HG02981 (cell line): Measurements from ENCODE around the gene CEBPZ.

Experiments
- ATAC-seq: cut with Tn5 transposase; IDR thresholded peaks from one replicate; pipeline ENCODE4 v1.9.1; 2021; ENCODE audit warnings: mild to moderate bottlenecking, moderate library complexity; ENCODE audit not compliant: unreplicated experiment

Gene CEBPZ

DNA sequence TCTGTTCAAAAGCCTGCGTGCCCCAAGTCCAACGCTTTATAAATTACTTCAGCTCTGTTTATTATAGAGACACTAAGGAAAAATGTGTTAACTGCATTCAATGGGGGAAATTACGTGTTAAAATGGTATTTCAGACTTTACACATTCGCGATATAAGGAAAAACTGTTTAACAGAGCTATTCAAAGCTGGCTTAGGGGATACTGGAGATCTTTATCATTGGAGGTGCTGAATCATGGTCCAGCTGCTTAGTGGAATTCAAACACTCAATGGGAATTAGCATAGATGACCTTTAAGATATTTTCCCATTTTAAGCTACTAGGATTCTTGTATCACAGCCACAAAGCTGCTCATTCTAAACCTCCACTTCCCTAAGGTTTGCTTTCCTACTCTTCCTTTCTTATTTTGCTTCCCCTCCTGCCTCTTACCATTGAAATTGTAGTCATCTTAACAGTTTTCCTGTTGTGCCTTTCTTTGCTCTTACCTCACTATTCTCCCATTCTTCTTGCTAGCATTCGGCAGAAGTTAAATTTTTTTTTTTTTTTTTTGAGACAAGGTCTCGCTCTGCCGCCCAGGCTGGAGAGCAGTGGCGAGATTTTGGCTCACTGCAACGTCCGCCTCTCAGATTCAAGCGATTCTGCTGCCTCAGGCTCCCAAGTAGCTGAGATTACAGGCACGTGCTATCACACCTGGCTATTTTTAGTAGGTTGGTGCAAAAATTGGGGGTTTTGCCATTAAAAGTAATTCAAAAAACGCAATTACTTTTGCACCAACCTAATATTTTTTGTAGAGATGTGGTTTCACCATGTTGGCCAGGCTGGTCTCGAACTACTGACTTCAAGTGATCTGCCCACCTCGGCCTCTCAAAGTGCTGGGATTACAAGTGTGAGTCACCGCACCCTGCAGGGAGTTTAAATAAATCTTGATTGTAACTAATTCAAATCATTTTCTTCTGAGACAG, 49.4 kb downstream of the CEBPZ start:
- no peak for ATAC-seq

GRCh38 chr2:37180640-37181039, 50.8 kb downstream of the CEBPZ start:
- ATAC-seq, result no peak

DNA sequence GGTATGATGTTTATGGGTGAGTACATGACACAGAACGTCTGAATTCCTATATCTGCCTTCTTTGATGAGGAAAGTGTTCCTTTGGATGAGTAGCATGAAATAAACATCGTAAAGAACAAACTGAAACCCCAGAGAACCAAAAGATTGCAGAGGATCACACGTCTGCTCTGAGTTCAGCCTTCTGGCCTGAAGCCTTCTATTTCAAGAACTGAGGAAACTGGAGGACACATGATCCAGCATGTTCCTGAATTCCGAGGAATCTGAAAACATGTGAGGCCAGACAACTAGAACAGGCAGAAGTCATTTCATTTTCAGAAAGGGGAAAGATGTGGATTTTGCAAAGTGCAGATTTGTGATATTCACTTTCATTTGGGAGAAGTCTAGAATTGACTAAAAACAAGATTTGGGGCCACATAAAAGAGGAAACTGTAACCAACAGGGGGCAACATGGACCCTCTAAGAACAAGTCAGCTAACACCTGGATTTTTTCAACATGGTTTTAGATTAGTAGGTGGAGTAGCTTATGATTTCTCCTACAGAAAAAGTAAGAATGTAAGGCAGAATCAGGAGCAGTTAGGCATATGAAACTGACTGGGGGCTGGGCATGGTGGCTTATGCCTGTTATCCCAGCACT, 51.3 kb downstream of the CEBPZ start:
- no peak for ATAC-seq

GRCh38 chr2:37173741-37174140, 57.7 kb downstream of the CEBPZ start:
- ATAC-seq, result no peak

DNA sequence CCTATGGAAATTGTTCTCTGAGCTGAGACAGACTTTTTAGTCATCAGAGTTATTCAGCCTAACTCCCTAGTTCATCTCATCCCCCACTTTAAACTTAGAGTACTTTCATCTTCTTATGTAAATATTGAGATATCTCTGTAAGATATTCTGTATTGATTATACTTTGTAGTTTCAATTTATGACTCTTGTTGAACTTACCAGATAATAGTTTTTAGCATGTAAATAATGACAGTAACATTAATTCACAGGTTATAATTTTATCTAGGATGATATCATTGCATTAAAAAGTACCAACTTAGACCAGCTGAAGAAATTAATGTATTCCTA, 59.8 kb downstream of the CEBPZ start:
- ATAC-seq, result no peak

GRCh38 chr2:37168217-37168981, 63.0 kb downstream of the CEBPZ start:
- peak; percentile 54 for ATAC-seq

DNA sequence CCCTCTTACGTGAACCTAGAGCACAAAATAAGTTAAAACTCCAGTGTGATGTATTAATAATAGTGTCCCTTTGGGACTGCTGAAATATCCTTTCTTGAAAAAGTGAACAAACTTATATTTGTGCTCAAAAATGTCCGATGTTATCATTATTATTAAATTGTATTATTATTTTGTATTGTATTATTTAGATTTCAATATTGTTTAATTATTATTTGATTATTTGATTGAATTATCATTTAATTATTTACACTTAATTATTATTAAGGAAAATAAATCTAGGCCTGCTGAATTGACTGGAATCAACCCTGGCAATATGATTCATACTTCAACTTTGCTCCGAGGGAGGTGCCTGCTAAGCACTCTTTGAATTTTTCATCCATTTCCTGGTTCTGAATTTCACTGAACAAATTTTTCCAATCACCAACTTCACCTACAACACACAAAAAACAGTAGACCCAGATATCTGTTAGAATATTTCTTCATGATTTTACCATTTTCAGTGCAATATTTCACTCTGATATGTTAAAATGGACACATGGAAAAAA, 63.7 kb downstream of the CEBPZ start:
- no peak for ATAC-seq

DNA sequence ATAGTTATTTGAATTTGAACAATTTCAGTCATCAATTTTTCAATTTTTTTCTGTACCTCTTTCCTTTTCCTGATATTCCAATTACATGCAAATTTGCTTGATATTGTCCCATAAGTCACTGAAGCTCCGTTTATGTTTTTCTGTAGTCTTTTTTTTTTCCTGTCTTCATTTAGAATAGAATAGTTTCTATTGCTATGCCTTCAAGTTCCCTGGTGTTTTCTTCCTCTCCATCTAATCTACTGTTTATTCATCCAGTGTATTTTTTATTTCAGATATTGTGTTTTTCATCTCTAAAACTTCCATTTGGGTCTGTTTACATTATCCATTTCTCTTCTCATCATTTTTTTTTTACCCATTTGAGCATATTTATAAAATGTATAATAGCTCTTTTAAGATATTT, 66.6 kb downstream of the CEBPZ start:
- ATAC-seq, result no peak

DNA sequence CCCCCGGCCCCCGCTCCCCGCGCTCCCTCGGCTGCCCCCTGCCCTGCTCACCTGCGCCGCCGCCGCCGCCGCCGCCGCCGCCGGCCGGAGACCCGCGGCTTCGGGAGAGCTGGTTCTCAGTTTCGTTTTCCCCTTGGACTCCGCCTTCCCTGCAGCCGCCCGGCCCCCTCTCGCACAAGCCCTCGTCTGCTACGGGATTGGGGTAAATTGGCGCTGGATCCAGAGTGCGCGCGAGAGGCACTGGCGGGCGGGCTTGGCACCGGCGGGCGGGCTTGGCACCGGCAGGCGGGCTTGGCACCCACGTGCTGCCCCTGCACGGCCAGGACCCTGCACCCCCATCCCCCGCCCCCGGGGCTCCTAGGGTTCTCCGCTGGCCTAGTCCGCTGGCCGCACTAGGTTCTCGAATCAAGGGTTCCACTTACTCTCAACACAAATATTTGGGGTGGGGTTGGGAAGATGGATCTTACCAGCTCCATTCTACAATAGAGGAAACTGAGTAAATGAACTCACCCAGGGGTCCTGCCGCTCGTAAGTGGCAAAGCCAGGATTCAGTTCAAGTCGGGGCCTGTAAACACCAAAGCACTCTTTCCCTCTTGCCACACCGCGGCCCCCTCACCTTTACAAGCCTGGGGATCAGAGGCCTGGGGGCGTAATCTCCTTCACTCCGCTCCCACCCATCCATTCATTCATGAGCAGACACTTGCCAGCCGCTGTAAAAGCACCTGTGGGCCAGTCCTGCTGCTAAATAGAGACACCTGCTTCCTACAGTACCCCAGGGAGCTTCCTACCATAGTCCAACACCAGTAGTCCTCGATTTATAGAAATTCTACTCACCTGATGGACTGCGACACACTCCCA, 74.3 kb downstream of the CEBPZ start, which contains the start of gene EIF2AK2:
TSS of gene EIF2AK2 (minus strand) at position 124 of the 858 bp plus-strand sequence. CDS start 9,174 bp downstream, outside the sequence.
- peak; percentile 92 for ATAC-seq

DNA sequence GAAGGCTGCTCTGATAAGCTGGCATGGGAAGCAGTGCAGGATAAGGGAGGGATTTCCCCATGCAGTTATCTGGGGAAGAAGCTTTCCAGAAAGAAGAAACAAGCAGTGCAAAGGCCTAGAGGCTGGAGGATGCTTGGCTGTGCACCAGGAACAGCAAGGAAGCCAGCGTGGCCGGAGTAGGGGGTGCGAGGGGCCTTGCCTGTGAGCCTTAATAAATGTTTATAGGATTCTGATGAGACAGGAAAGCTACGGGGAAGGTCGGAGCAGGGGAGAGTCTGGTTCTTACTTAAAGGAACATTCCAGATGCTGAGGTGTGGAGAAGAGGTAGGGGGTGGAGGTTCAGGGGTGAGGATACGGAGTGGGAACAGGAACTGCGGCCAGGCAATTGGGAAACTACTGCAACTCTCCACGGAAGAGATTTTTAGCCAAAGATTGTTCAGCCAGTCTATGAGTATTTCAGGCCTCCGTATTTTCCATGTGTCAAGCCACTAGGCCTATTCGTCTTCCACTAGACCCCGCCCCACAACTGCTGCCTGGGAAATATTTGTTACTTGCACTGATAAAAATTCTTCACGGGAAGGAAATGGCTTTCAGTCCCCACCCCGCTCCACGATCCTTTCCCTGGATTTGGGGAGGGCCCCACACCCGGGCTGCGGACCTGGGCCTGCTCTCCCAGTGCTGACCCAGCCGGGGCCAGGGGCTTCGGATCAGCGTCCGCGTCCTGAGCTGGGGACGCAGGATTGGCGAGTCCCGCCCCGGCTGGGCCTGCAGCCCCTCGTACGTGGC, 75.1 kb downstream of the CEBPZ start:
- ATAC-seq, result peak; percentile 22

DNA sequence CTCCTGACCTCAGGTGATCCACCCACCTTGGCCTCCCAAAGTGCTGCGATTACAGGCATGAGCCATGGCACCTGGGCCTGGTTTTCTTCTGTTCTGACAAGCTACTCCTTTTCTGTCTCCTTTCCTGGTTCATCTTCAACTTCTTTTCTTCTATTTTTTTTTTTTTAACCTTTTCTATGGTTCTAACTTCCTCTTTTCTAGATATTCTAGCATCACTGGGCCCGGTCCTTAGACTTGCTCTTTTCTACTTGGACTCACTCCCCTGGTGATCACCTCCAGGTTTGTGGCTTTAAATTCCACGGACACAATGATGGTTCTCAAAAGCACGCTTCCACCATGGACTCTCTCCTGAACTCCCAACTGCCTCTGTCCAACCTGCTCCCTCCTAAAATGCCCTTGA, 76.6 kb downstream of the CEBPZ start:
- no peak for ATAC-seq

GRCh38 chr2:37153224-37153623, 78.2 kb downstream of the CEBPZ start:
- no peak for ATAC-seq
